ENCODE data around the gene ABCA2.

DNA sequence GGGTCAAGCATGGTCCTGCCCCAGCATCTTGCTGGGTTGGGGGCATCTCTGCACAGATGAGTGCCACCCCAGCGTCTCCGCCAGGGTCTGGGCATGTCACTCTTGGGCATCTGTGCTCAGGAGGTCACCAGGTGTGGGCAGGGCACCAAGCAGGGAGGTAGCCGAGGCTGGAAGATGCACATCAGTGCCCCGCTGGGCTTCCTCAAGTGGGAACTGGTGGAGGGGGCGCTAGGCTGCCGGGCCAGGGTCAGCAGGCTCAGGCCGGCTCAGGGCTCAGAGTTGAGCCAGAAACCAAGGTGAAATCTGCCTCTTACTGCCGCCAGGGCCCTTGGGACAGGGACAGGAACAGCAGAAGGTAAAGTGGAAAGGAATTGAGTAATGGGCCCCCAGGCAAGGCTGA lies 7.9 kb upstream of the ABCA2 start:
- no peak for TF ChIP-seq CTCF (IDR thresholded peaks at IDR 0.05; ENCODE audit: low read depth, low read length, missing input control)
- no peak for TF ChIP-seq YY1 (IDR thresholded peaks at IDR 0.05)
- no peak for TF ChIP-seq MAX (IDR thresholded peaks at IDR 0.05)
- TF ChIP-seq GABPA (IDR thresholded peaks at IDR 0.05 in 1 of 2, conservative IDR thresholded peaks at IDR 0.05 in 1 of 2) = no peak
- TF ChIP-seq FOXA1 (IDR thresholded peaks at IDR 0.05) = no peak
- no peak for TF ChIP-seq EGR1 (IDR thresholded peaks at IDR 0.05; ENCODE audit: low read depth in 2 of 2)
- TF ChIP-seq ATF3 (IDR thresholded peaks at IDR 0.05) = no peak
- no peak for TF ChIP-seq TAF1 (conservative IDR thresholded peaks at IDR 0.05)

Data from liver (tissue), 3 donors.